Stimulated activated CD8-positive, alpha-beta memory T cell treated with anti-CD3 and anti-CD28 coated beads, Interleukin-12 subunit alpha, Interleukin-12 subunit beta, amount 100 ng/mL, for 24 hours (primary cell): ENCODE measurements around the gene TIMM50.

ENCODE experiments used
- DNase-seq: peaks from one replicate; pipeline ENCODE4 v3.0.0-alpha.2; 2020; ENCODE audit errors: extremely low read depth

Gene TIMM50

GRCh38 chr19:39500543-39500942 is 19.9 kb downstream of the TIMM50 start:
- no peak for DNase-seq

GRCh38 chr19:39501340-39501739 is 20.7 kb downstream of the TIMM50 start:
- no peak for DNase-seq

- peak; percentile 38 for DNase-seq
Measured at GRCh38 chr19:39502640-39503417, 22.2 kb downstream of the TIMM50 start.

- no peak for DNase-seq
Measured at GRCh38 chr19:39506598-39506943, 25.9 kb downstream of the TIMM50 start.

GRCh38 chr19:39506944-39507714 is 26.5 kb downstream of the TIMM50 start:
- peak; percentile 42 for DNase-seq

GRCh38 chr19:39507715-39508364 is 27.2 kb downstream of the TIMM50 start:
- no peak for DNase-seq

- no peak for DNase-seq
Measured at GRCh38 chr19:39508629-39509028, 28.0 kb downstream of the TIMM50 start.

- DNase-seq, result no peak
Measured at GRCh38 chr19:39509233-39509632, 28.6 kb downstream of the TIMM50 start.

GRCh38 chr19:39512988-39513387 is 32.4 kb downstream of the TIMM50 start:
- DNase-seq, result no peak

GRCh38 chr19:39514840-39515550 is 34.4 kb downstream of the TIMM50 start, which contains the start of gene SELENOV:
Gene SELENOV, plus strand, starts transcription at chr19:39515139. Its CDS starts 74 bp downstream, at chr19:39515213.
- no peak for DNase-seq

- no peak for DNase-seq
Measured at GRCh38 chr19:39515551-39516191, 35.0 kb downstream of the TIMM50 start.

GRCh38 chr19:39516270-39516669 is 35.6 kb downstream of the TIMM50 start:
- no peak for DNase-seq

- no peak for DNase-seq
Measured at GRCh38 chr19:39517432-39517831, 36.8 kb downstream of the TIMM50 start.

GRCh38 chr19:39518458-39518857 is 37.8 kb downstream of the TIMM50 start:
- DNase-seq, result no peak

- no peak for DNase-seq
Measured at GRCh38 chr19:39518975-39519374, 38.3 kb downstream of the TIMM50 start.

- no peak for DNase-seq
Measured at GRCh38 chr19:39520541-39521484, 40.2 kb downstream of the TIMM50 start.

- no peak for DNase-seq
Measured at GRCh38 chr19:39524495-39524894, 43.9 kb downstream of the TIMM50 start.

- no peak for DNase-seq
Measured at GRCh38 chr19:39525205-39525604, 44.6 kb downstream of the TIMM50 start.

- no peak for DNase-seq
Measured at GRCh38 chr19:39531834-39532232, 51.2 kb downstream of the TIMM50 start.
